HepG2 (cell line): ENCODE data around the gene KPNB1. TPM values are rescaled to one million over a fixed set of nuclear protein-coding genes. Genes with fewer than 3 reads are reported as not detected.

Experiments
- ATAC-seq: fragments of 200-7000 bp; cut with Tn5 transposase; 3 replicates; pipeline ENCODE4 v1.9.1; 2020; ENCODE audit warnings: mild to moderate bottlenecking, moderate library complexity
- BruUV-seq: library from RNA; stranded (reverse); fragments of 400-500 nt; replicated peaks from 2 replicates; lab custom pipeline; 2021; lab: Mats Ljungman, UMichigan
- CTCF ChIA-PET: fragments of 300-600 bp; formaldehyde crosslinking; extraction: SDS; loops from one replicate; lab custom pipeline; 2021; ENCODE audit warnings: low total read pairs, inconsistent platforms, low intra/inter-chr PET ratio; lab: Yijun Ruan, JAX
- POLR2A ChIA-PET: fragments of 350-600 bp; sonication (Branson Sonifier 250); formaldehyde crosslinking; loops from one replicate; lab custom pipeline; 2020; ENCODE audit warnings: antibody characterized with exemption, inconsistent platforms; lab: Yijun Ruan, JAX
- DNase-seq: peaks from one replicate; pipeline ENCODE4 v3.0.0-alpha.2; 2015; ENCODE audit warnings: low spot score
- FAIRE-seq: peaks from 3 replicates; lab custom pipeline; 2011; peaks lifted over from hg19 to GRCh38; lab: Jason Lieb, UNC
- H2AFZ ChIP-seq: one replicate; pipeline ENCODE4 v1.6.1; 2011; ENCODE audit warnings: low read length, inconsistent platforms
- H3K27ac ChIP-seq: fragments of 300-600 bp; 3 replicates; pipeline ENCODE4 v1.8.0; 2011; ENCODE audit warnings: mixed run types, mild to moderate bottlenecking, mixed read lengths, low read length, inconsistent platforms; ENCODE audit not compliant: insufficient read depth; ENCODE audit errors: extremely low read length
- H3K27me3 ChIP-seq, 2 experiments: fragments of 200-600 bp in 1 of 2; 2 replicates in 1 of 2; 3 replicates in 1 of 2; pipeline versions ENCODE4 v1.6.0 to v1.8.0; 2011; ENCODE audit warnings: low read length in 2 of 2, mild to moderate bottlenecking in 2 of 2, moderate library complexity in 2 of 2, inconsistent platforms in 1 of 2; ENCODE audit not compliant: insufficient read depth in 2 of 2, control insufficient read depth in 1 of 2
- H3K36me3 ChIP-seq, 2 experiments: fragments of 200-600 bp in 1 of 2; replicated peaks in 1 of 2; 2 replicates in 1 of 2; 3 replicates in 1 of 2; pipeline versions ENCODE4 v1.5.1 to v1.8.0; 2011; ENCODE audit warnings: low read length in 2 of 2, inconsistent platforms in 1 of 2; ENCODE audit not compliant: insufficient read depth in 2 of 2, control insufficient read depth in 1 of 2
- H3K4me1 ChIP-seq: 2 replicates; pipeline ENCODE4 v1.5.1; 2012; ENCODE audit warnings: low read length, inconsistent platforms; ENCODE audit not compliant: insufficient read depth
- H3K4me2 ChIP-seq: 2 replicates; pipeline ENCODE4 v1.6.0; 2011; ENCODE audit warnings: low read depth, low read length, inconsistent platforms
- H3K4me3 ChIP-seq, 3 experiments: fragments of 200-600 bp in 1 of 3; sonication (generic), shearing (Covaris generic) in 1 of 3; replicated peaks in 1 of 3; 2 replicates each; pipeline ENCODE4 v1.5.1; 2011 to 2016; ENCODE audit warnings: low read length in 3 of 3, inconsistent platforms in 2 of 3, low read depth in 2 of 3, mild to moderate bottlenecking in 2 of 3, control low read depth in 1 of 3, mixed read lengths in 1 of 3; ENCODE audit not compliant: insufficient read depth in 1 of 3
- H3K79me2 ChIP-seq: one replicate; pipeline ENCODE4 v1.6.1; 2011; ENCODE audit warnings: low read length, inconsistent platforms; ENCODE audit not compliant: insufficient read depth
- H3K9ac ChIP-seq: 2 replicates; pipeline ENCODE4 v1.6.0; 2011; ENCODE audit warnings: mild to moderate bottlenecking, low read depth, low read length, inconsistent platforms; ENCODE audit not compliant: insufficient read depth
- H3K9me3 ChIP-seq: 2 replicates; pipeline ENCODE4 v1.5.1; 2012; ENCODE audit warnings: mild to moderate bottlenecking, low read length
- H4K20me1 ChIP-seq: 2 replicates; pipeline ENCODE4 v1.6.0; 2011; ENCODE audit warnings: inconsistent platforms, mild to moderate bottlenecking, low read length, moderate library complexity; ENCODE audit not compliant: insufficient read depth
- ARNT ChIP-seq: fragments of 450-650 bp; IDR thresholded peaks from 2 replicates; pipeline ENCODE4 v1.6.1; 2017
- JUN ChIP-seq: sonication (generic); formaldehyde crosslinking; IDR thresholded peaks from 2 replicates; pipeline ENCODE4 v1.4.0; 2020; ENCODE audit warnings: mild to moderate bottlenecking, missing genetic modification reagents
- MTA3 ChIP-seq: sonication (generic); formaldehyde crosslinking; IDR thresholded peaks from 2 replicates; pipeline ENCODE4 v1.4.0; 2020; ENCODE audit warnings: missing genetic modification reagents
- NFIC ChIP-seq: IDR thresholded peaks from 2 replicates; pipeline ENCODE4 v1.6.1; 2012; ENCODE audit warnings: mild to moderate bottlenecking, low read length, inconsistent platforms
- REL ChIP-seq: sonication (generic); formaldehyde crosslinking; conservative IDR thresholded peaks from 2 replicates; pipeline ENCODE4 v1.8.0; 2022; ENCODE audit warnings: mild to moderate bottlenecking, missing genetic modification reagents, moderate library complexity
- SMC3 ChIP-seq: IDR thresholded peaks from 2 replicates; pipeline ENCODE4 v1.6.1; 2011; ENCODE audit warnings: low read length, improper control_type of control experiment
- ZMYM3 ChIP-seq: sonication (generic); formaldehyde crosslinking; IDR thresholded peaks from 2 replicates; pipeline ENCODE4 v1.5.1; 2020; ENCODE audit warnings: mild to moderate bottlenecking, missing genetic modification reagents
- ZNF660 ChIP-seq: sonication (generic); formaldehyde crosslinking; IDR thresholded peaks from 2 replicates; pipeline ENCODE4 v1.5.1; 2020; ENCODE audit warnings: mild to moderate bottlenecking, low read depth, missing genetic modification reagents, borderline replicate concordance
- ZNF678 ChIP-seq: sonication (generic); formaldehyde crosslinking; IDR thresholded peaks from 2 replicates; pipeline ENCODE4 v1.4.0; 2020; ENCODE audit warnings: mild to moderate bottlenecking, missing genetic modification reagents
- ZNF792 ChIP-seq: IDR thresholded peaks from 2 replicates; pipeline ENCODE4 v1.6.1; 2016
- WGBS: methylation state at CpG from one replicate; pipeline ENCODE4 v1.1.6; 2017; ENCODE audit warnings: low lambda C conversion rate; 5-methylcytosine and 5-hydroxymethylcytosine counted together
- in situ Hi-C: cut with HindIII; loops from 2 replicates; pipeline ENCODE4 v1.10.0; 2017; ENCODE audit warnings: low pct_unique_long_range_greater_than_20kb; ENCODE audit not compliant: extremely low pct_ligation_motif_present
- intact Hi-C: fragments of 100-400 bp; cut with micrococcal nuclease; formaldehyde crosslinking; loops from one replicate; pipeline ENCODE4 v1.10.0; 2022; ENCODE audit not compliant: unreplicated experiment
- polyA plus RNA-seq, 8 experiments: library from polyadenylated mRNA; depleted of rRNA in 3 of 8; stranded (reverse) in 7 of 8; unstranded in 1 of 8; fragments of >200 nt; fragmentation: Illumina TruSeq in 4 of 8; extraction: Trizol in 4 of 8; gene quantifications; 2 replicates each; pipeline versions ENCODE4 v1.2.1 to v1.2.3, GENCODE V29; 2011 to 2016; ENCODE audit warnings: low read depth in 4 of 8, missing spikeins in 1 of 8, mixed read lengths in 1 of 8; ENCODE audit not compliant: insufficient read depth in 1 of 8
- total RNA-seq, 5 experiments: library from RNA; depleted of rRNA; stranded (reverse); fragments of >200 nt; fragmentation: Illumina TruSeq; extraction: Trizol; gene quantifications; 2 replicates each; pipeline ENCODE4 v1.2.3, GENCODE V29; 2016; ENCODE audit warnings: low read depth in 1 of 5
- TF ChIP-seq, protein P1 (sequence below): sonication (generic); formaldehyde crosslinking; IDR thresholded peaks from 2 replicates; pipeline ENCODE4 v1.4.0; 2020; ENCODE audit warnings: missing genetic modification reagents, low read depth, mild to moderate bottlenecking, borderline replicate concordance
- TF ChIP-seq, protein P2 (sequence below): sonication (generic); formaldehyde crosslinking; IDR thresholded peaks from 2 replicates; pipeline ENCODE4 v1.4.0; 2020; ENCODE audit warnings: missing genetic modification reagents
- TF ChIP-seq, protein P3 (sequence below): sonication (generic); formaldehyde crosslinking; IDR thresholded peaks from 2 replicates; pipeline ENCODE4 v1.4.0; 2020; ENCODE audit warnings: missing genetic modification reagents, mild to moderate bottlenecking, borderline replicate concordance
- TF ChIP-seq, protein P4 (sequence below): sonication (generic); formaldehyde crosslinking; IDR thresholded peaks from 2 replicates; pipeline ENCODE4 v1.5.1; 2020; ENCODE audit warnings: missing genetic modification reagents, mild to moderate bottlenecking, borderline replicate concordance

The KPNB1 gene
- total and polyA plus RNA-seq, 2 of the 13 experiments (the other 11 are each of a cell fraction or from before 2014, with no cell fraction given), result 164 to 424 TPM

DNA sequence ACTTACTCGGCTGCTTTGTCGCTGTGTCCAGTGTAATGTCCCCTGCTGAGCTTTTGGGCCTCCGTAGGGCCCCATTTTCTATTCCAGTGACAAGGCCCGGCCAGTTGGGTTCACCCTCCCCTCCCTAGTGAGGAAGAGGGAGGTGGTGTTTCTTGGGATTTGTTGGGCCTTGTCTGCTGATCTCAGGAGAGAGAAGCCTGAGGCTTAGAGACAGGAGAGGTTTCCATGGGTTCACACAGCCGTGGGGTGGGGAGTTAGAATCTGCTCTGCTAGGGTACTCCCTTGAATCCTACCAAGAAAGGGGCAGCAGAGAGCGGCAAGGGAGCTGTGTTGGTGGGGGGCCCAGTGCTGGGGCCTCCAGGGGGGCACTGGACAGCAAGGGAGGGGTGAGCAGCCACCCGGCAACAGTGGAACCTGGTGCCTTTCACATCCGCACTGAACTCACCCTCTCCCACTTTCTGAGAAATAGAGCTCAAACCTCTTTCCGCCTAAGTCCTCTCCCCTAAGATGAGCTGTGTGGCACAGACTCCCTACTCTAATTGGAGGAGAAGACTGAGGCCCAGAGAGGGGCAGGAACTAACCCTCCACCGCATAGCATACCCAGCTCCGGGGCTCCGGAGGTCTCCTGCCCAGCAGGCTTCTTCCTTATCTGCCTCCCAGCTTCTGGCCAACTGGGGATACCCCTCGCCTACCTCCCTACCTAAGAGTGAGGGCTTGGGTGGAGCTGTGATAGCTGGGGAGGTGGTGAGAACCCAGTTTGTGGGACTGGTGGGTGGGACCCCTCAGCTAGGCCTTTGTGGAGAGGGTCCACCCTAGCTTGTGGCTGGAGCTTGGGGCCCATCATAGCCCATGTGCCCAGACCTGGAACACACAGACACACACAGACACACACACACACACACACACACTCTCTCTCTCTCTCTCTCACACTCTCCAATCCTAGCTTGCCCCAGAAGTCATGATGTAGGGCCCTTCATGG lies 51.0 kb downstream of the KPNB1 start:
- in situ Hi-C loops, result no loop called here
- ATAC-seq, result no peak
- Histone ChIP-seq H3K79me2 (no peaks in the 10 kb centered on the region), H3K4me1 (peaks cover 10% of the 10 kb centered on the region), H3K36me3 (peaks cover 0 to 1% of the 10 kb centered on the region in 2 experiments; a peak in 1 of 5 replicates), H4K20me1 (no peaks in the 10 kb centered on the region), H3K27ac (no peak overlapping the region), H3K4me2 (no peak overlapping the region), H3K27me3 (no peaks in the 10 kb centered on the region), H3K4me3 (no peak overlapping the region)
- CTCF ChIA-PET, result no interaction called here
- intact Hi-C loops, result no loop called here
- TF ChIP-seq NFIC (no peak), MTA3 (CRISPR knock-in tag) (no peak), SMC3 (no peak), ARNT (no peak), REL (CRISPR knock-in tag) (no peak), ZNF678 (CRISPR knock-in tag) (no peak), ZNF660 (CRISPR knock-in tag) (no peak), JUN (no peak), ZMYM3 (no peak), ZNF792 (no peak)
- TF ChIP-seq, protein P1, sequence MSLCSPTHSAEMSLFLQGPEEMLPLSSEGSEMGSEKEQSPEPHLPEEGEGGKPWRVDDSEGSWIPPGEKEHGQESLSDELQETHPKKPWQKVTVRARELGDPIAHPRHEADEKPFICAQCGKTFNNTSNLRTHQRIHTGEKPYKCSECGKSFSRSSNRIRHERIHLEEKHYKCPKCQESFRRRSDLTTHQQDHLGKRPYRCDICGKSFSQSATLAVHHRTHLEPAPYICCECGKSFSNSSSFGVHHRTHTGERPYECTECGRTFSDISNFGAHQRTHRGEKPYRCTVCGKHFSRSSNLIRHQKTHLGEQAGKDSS, result no peak
- TF ChIP-seq, protein P2, sequence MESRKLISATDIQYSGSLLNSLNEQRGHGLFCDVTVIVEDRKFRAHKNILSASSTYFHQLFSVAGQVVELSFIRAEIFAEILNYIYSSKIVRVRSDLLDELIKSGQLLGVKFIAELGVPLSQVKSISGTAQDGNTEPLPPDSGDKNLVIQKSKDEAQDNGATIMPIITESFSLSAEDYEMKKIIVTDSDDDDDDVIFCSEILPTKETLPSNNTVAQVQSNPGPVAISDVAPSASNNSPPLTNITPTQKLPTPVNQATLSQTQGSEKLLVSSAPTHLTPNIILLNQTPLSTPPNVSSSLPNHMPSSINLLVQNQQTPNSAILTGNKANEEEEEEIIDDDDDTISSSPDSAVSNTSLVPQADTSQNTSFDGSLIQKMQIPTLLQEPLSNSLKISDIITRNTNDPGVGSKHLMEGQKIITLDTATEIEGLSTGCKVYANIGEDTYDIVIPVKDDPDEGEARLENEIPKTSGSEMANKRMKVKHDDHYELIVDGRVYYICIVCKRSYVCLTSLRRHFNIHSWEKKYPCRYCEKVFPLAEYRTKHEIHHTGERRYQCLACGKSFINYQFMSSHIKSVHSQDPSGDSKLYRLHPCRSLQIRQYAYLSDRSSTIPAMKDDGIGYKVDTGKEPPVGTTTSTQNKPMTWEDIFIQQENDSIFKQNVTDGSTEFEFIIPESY (CRISPR knock-in tag), result no peak
- TF ChIP-seq, protein P3, sequence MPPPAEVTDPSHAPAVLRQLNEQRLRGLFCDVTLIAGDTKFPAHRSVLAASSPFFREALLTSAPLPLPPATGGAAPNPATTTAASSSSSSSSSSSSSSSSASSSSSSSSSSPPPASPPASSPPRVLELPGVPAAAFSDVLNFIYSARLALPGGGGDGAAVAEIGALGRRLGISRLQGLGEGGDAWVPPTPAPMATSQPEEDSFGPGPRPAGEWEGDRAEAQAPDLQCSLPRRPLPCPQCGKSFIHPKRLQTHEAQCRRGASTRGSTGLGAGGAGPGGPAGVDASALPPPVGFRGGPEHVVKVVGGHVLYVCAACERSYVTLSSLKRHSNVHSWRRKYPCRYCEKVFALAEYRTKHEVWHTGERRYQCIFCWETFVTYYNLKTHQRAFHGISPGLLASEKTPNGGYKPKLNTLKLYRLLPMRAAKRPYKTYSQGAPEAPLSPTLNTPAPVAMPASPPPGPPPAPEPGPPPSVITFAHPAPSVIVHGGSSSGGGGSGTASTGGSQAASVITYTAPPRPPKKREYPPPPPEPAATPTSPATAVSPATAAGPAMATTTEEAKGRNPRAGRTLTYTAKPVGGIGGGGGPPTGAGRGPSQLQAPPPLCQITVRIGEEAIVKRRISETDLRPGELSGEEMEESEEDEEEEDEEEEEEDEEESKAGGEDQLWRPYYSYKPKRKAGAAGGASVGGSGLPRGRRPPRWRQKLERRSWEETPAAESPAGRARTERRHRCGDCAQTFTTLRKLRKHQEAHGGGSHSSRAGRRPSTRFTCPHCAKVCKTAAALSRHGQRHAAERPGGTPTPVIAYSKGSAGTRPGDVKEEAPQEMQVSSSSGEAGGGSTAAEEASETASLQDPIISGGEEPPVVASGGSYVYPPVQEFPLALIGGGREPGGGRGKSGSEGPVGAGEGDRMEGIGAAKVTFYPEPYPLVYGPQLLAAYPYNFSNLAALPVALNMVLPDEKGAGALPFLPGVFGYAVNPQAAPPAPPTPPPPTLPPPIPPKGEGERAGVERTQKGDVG (CRISPR knock-in tag), result no peak
- TF ChIP-seq, protein P4, sequence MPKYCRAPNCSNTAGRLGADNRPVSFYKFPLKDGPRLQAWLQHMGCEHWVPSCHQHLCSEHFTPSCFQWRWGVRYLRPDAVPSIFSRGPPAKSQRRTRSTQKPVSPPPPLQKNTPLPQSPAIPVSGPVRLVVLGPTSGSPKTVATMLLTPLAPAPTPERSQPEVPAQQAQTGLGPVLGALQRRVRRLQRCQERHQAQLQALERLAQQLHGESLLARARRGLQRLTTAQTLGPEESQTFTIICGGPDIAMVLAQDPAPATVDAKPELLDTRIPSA (CRISPR knock-in tag), result no peak
- TF ChIP-seq, all 625 proteins: peak for 0
- Histone ChIP-seq H3K9ac (no peak overlapping the region), H3K9me3 (no peaks in the 10 kb centered on the region), H2AFZ (no peak overlapping the region)
- no TSS peak for BruUV-seq
- DNase-seq, result no peak
- POLR2A ChIA-PET, result no interaction called here
- FAIRE-seq, result no peak
- WGBS, result 92% methylated on average over 13 of the region's 13 CpGs
